ENCODE results near the gene MAP1A. TPM values are rescaled to one million over a fixed set of nuclear protein-coding genes. Genes with fewer than 3 reads are reported as not detected.
A peak's percentile ranks its signal among the peaks of the same experiment; 100 is the strongest.

Gene MAP1A
- total and polyA plus RNA-seq, 2 of the 13 experiments (the other 11 are each of a cell fraction or from before 2014, with no cell fraction given), result 0.01 to 0.07 TPM

DNA sequence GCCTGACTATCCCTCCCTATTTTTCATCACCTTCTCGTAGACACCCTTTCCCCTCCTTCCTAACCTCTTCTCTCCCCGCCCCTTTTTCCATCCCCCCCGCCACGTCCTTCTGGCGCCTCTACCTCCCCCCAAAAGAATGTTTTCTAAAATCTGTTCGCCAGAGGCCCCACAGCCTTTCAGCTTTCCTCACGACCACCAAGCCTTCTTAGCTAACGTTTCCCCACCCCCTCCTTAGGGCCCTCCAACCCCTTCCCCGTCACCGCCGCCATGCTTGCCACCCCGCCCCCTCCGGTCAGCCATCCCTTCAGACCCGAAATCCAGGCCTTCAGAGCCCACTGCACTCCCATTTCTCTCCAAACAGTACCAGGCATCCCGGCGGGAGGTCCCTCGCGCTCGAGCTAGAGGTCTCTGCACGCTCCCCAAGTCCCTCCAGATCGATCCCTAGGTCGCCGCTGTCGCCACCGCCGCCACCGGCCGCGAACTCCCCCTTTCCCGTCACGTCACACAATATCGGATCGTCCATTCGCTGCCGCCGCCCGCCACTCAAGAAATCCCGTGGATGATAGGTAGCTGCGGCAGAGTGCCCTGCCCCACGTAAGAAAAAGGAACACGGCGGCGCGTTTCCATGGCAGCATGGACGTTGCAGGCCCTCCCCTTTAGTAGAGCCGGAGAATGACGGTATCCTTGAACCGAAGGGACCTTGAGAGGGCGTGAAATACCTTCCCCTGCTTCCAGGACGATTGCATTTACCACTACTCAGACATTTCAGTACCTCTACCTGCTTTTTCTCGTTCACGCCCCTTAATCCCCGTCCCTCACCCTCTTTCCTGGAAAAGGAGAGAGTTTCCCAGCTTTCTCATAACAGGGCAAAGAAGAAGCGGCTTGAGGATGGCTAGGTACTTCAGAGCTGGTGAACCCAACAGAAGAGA lies 24.5 kb upstream of the MAP1A start, which contains the start of gene TP53BP1 (continued):
- TF ChIP-seq ELF1 (CRISPR knock-in tag; IDR thresholded peaks at IDR 0.05), result peak; percentile 44; the same call in 1 of the 2 replicates
- TF ChIP-seq MAF1 (CRISPR knock-in tag; IDR thresholded peaks at IDR 0.05; ENCODE audit: borderline replicate concordance), result no peak
- TF ChIP-seq RBM22 (optimal IDR thresholded peaks at IDR 0.05; ENCODE audit: low read length), result peak; percentile 34
- TF ChIP-seq MLLT10 (CRISPR knock-in tag; IDR thresholded peaks at IDR 0.05), result no peak
- TF ChIP-seq, protein P1, sequence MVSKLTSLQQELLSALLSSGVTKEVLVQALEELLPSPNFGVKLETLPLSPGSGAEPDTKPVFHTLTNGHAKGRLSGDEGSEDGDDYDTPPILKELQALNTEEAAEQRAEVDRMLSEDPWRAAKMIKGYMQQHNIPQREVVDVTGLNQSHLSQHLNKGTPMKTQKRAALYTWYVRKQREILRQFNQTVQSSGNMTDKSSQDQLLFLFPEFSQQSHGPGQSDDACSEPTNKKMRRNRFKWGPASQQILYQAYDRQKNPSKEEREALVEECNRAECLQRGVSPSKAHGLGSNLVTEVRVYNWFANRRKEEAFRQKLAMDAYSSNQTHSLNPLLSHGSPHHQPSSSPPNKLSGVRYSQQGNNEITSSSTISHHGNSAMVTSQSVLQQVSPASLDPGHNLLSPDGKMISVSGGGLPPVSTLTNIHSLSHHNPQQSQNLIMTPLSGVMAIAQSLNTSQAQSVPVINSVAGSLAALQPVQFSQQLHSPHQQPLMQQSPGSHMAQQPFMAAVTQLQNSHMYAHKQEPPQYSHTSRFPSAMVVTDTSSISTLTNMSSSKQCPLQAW (CRISPR knock-in tag; IDR thresholded peaks at IDR 0.05), result peak; percentile 61; the same call in 1 of the 2 replicates
- peak; percentile 98 for TF ChIP-seq HOXA3 (CRISPR knock-in tag; IDR thresholded peaks at IDR 0.05)
- TF ChIP-seq ZNF83 (CRISPR knock-in tag; IDR thresholded peaks at IDR 0.05; ENCODE audit: borderline replicate concordance), result no peak
- no peak for TF ChIP-seq HNRNPH1 (optimal IDR thresholded peaks at IDR 0.05; ENCODE audit: low read depth, low read length)
- peak; percentile 96 for TF ChIP-seq CREB1 (IDR thresholded peaks at IDR 0.05)
- TF ChIP-seq CREB1 (CRISPR knock-in tag; IDR thresholded peaks at IDR 0.05), result peak; percentile 98
- no peak for TF ChIP-seq ZNF746 (CRISPR knock-in tag; IDR thresholded peaks at IDR 0.05)
- TF ChIP-seq ZNF616 (CRISPR knock-in tag; IDR thresholded peaks at IDR 0.05; ENCODE audit: low read depth), result no peak
- TF ChIP-seq, protein P2, sequence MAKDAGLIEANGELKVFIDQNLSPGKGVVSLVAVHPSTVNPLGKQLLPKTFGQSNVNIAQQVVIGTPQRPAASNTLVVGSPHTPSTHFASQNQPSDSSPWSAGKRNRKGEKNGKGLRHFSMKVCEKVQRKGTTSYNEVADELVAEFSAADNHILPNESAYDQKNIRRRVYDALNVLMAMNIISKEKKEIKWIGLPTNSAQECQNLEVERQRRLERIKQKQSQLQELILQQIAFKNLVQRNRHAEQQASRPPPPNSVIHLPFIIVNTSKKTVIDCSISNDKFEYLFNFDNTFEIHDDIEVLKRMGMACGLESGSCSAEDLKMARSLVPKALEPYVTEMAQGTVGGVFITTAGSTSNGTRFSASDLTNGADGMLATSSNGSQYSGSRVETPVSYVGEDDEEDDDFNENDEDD (CRISPR knock-in tag; IDR thresholded peaks at IDR 0.05; ENCODE audit: borderline replicate concordance), result peak; percentile 38; the same call in 1 of the 2 replicates
- TF ChIP-seq, protein P3, sequence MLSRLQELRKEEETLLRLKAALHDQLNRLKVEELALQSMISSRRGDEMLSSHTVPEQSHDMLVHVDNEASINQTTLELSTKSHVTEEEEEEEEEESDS (CRISPR knock-in tag; IDR thresholded peaks at IDR 0.05; ENCODE audit: borderline replicate concordance), result no peak
- TF ChIP-seq ZNF230 (CRISPR knock-in tag; IDR thresholded peaks at IDR 0.05), result no peak
- 0 out of 2 replicates have a peak, but pooled peaks have one; percentile 45 for TF ChIP-seq TARDBP (CRISPR knock-in tag; IDR thresholded peaks at IDR 0.05)
- TF ChIP-seq, protein P4, sequence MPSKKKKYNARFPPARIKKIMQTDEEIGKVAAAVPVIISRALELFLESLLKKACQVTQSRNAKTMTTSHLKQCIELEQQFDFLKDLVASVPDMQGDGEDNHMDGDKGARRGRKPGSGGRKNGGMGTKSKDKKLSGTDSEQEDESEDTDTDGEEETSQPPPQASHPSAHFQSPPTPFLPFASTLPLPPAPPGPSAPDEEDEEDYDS (CRISPR knock-in tag; IDR thresholded peaks at IDR 0.05), result peak; percentile 78
- peak; percentile 44; the same call in 1 of the 2 replicates for TF ChIP-seq POLR2AphosphoS5 (IDR thresholded peaks at IDR 0.05; ENCODE audit: low read depth, low read length)
- no peak for TF ChIP-seq BRD4 (CRISPR knock-in tag; IDR thresholded peaks at IDR 0.05)
- TF ChIP-seq, protein P5, sequence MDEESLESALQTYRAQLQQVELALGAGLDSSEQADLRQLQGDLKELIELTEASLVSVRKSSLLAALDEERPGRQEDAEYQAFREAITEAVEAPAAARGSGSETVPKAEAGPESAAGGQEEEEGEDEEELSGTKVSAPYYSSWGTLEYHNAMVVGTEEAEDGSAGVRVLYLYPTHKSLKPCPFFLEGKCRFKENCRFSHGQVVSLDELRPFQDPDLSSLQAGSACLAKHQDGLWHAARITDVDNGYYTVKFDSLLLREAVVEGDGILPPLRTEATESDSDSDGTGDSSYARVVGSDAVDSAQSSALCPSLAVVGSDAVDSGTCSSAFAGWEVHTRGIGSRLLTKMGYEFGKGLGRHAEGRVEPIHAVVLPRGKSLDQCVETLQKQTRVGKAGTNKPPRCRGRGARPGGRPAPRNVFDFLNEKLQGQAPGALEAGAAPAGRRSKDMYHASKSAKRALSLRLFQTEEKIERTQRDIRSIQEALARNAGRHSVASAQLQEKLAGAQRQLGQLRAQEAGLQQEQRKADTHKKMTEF (CRISPR knock-in tag; IDR thresholded peaks at IDR 0.05), result no peak; the same call in 1 of the 2 replicates
- no peak for TF ChIP-seq SRY (CRISPR knock-in tag; IDR thresholded peaks at IDR 0.05)
- peak; percentile 67; the same call in 1 of the 2 replicates for TF ChIP-seq SP4 (CRISPR knock-in tag; IDR thresholded peaks at IDR 0.05)
- TF ChIP-seq ZNF317 (CRISPR knock-in tag; IDR thresholded peaks at IDR 0.05), result no peak
- TF ChIP-seq ATAD3A (CRISPR knock-in tag; IDR thresholded peaks at IDR 0.05), result no peak
- no peak for TF ChIP-seq ATF7 (IDR thresholded peaks at IDR 0.05)
- no peak for TF ChIP-seq ATF7 (CRISPR knock-in tag; IDR thresholded peaks at IDR 0.05)

All from HepG2 (cell line).